GM12875 (cell line): ENCODE measurements around the gene SYNDIG1.

Experiments
- H3K4me3 ChIP-seq: one replicate; pipeline ENCODE4 v1.5.1; 2011; ENCODE audit warnings: low read depth, low read length, control low read depth
- TF ChIP-seq, protein P1 (sequence below): IDR thresholded peaks from 2 replicates; pipeline ENCODE4 v1.5.1; 2011; ENCODE audit warnings: low read depth, mild to moderate bottlenecking, control low read depth, inconsistent platforms, low read length, moderate library complexity, borderline replicate concordance; ENCODE audit not compliant: insufficient read depth

Gene SYNDIG1

DNA sequence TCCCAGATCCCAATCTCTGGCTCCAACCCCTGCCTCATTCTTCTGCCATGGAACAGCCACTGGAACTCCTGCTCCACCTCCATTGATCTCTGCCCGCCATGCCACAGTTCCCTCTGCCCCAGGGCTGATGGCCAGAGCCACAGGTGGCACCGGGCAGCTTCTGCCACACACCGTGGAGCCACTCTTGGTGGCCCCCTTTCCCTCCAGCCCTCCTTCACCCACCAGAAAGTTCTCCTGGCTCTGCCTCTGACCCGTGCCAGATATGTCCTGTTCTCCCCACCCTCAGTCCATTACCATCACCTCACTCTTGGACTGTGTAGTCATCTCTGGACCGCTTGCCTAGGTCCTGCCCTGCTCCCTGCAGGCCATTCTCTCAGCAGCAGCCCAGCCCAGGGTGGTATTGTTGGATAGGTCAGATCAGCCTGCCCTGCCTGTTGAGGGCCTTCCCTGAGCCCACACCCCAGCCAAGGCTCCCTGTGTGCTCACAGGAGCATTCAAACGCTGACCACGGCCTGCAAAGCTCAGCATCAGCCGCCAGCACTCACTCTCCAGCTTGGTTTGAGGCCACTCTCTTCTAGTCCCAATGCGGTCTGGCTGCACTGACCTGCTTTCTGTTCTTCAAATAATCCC, 16.8 kb upstream of the SYNDIG1 start:
- H3K4me3 ChIP-seq, result no peak overlapping the region
- TF ChIP-seq, protein P1, sequence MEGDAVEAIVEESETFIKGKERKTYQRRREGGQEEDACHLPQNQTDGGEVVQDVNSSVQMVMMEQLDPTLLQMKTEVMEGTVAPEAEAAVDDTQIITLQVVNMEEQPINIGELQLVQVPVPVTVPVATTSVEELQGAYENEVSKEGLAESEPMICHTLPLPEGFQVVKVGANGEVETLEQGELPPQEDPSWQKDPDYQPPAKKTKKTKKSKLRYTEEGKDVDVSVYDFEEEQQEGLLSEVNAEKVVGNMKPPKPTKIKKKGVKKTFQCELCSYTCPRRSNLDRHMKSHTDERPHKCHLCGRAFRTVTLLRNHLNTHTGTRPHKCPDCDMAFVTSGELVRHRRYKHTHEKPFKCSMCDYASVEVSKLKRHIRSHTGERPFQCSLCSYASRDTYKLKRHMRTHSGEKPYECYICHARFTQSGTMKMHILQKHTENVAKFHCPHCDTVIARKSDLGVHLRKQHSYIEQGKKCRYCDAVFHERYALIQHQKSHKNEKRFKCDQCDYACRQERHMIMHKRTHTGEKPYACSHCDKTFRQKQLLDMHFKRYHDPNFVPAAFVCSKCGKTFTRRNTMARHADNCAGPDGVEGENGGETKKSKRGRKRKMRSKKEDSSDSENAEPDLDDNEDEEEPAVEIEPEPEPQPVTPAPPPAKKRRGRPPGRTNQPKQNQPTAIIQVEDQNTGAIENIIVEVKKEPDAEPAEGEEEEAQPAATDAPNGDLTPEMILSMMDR, result no peak

DNA sequence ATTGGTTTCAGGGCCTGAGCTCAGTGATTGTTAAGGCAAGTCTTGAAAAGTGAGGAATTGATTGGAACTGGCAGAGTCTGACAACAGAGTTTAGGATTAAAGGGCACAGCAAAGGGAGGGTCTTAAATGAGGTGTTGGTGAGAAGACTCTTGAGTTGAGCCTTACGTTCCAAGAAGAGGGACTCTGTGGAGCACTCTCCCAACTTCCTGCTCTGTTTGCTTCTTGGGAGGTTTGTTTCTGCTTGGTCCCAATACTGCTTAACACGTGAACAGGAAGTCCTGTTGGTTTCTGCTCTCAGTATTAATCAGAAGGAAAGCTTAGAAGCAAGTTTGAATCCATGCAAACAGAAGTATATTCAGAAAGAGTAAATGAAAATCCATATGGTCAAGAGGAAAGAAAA, 15.6 kb upstream of the SYNDIG1 start:
- TF ChIP-seq, protein P1, result no peak
- H3K4me3 ChIP-seq, result no peak overlapping the region

DNA sequence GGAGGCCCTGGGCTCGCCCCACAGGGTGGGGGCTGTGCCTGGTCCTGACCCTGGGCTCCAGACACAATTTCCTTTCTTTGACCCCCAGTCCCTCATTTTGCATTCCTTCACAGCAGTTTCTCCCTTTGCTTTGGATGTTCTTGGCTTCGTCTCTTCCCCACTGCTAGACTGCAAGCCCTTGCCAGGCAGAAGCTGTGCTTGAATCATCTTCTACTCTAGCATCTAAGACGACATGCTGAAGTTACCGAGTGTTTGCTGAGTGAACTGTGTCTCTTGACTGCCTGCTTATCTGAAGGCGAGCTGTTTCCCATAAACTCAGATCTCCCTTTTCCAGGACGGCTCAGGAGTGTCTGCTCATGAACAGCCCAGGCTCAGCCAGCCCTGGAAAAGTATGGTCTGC, 14.3 kb upstream of the SYNDIG1 start:
- no peak overlapping the region for H3K4me3 ChIP-seq
- TF ChIP-seq, protein P1, result no peak

- TF ChIP-seq, protein P1, result no peak
- H3K4me3 ChIP-seq, result no peak overlapping the region
Observed at GRCh38 chr20:24456398-24456781, 13.0 kb upstream of the SYNDIG1 start.

DNA sequence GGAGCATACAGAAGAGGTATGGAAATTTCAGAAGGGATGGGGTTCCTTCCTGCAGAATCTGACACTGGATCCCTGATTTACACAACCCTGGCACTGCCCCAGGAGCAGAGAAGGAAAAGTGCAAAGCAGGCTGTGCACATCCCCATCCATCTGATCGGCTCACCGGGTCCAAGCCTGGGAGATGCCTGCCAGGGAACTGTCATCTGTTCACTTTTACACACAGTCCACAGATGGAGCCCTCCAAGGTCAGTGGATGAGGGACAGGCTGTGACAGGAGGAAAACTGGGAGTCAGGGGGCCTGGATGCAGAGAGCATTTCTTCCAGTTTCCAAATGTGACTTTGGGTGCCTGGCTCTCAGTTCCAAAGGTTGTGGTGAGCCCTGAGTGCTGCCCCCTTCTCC, 11.0 kb upstream of the SYNDIG1 start:
- no peak overlapping the region for H3K4me3 ChIP-seq
- TF ChIP-seq, protein P1, result no peak

DNA sequence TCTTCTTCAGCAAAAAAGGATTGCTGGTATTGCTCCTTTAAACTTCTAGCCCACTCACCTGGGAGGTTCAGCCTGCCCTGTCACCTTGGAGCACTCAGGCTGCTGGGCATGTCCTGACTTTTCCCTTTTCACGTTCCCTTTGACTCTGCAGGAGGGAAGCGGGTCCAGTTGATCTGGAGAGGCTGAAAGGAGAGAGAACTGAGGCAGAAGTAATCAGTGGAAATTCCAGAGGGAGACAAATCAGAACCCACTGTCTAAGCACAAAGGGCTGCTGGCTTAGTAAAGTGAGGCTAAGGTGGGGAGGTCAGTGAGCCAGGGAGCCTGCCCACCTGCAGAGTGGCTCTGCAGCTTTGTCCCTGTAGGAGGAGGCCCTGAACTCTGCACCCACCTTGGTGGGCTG, 9.7 kb upstream of the SYNDIG1 start:
- TF ChIP-seq, protein P1, result no peak
- no peak overlapping the region for H3K4me3 ChIP-seq

GRCh38 chr20:24460712-24461111, 8.7 kb upstream of the SYNDIG1 start:
- TF ChIP-seq, protein P1, result no peak

More at GRCh38 chr20:24460712-24461111, 8.7 kb upstream of the SYNDIG1 start:
- no peak overlapping the region for H3K4me3 ChIP-seq
